GM23338 (cell line): ENCODE results near the gene PIAS1. TPM values are rescaled to one million over a fixed set of nuclear protein-coding genes. Genes with fewer than 3 reads are reported as not detected.
A peak's percentile ranks its signal among the peaks of the same experiment; 100 is the strongest.

Source experiments
- ATAC-seq: fragments of 200-7000 bp; cut with Tn5 transposase; 3 replicates; pipeline ENCODE4 v1.9.1; 2020
- DNase-seq: peaks from one replicate; pipeline ENCODE4 v3.0.0-alpha.2; 2015; ENCODE audit warnings: low spot score
- H2AFZ ChIP-seq: fragments of 200-600 bp; sonication (generic); 2 replicates; pipeline ENCODE4 v1.8.0; 2016; ENCODE audit warnings: antibody characterized with exemption, mild to moderate bottlenecking, moderate library complexity
- H3F3A ChIP-seq: fragments of 200-600 bp; sonication (generic); replicated peaks from 2 replicates; pipeline ENCODE4 v1.8.0; 2017; ENCODE audit warnings: antibody characterized with exemption, mixed run types, low read depth
- H3K27ac ChIP-seq: fragments of 200-600 bp; sonication (generic); 2 replicates; pipeline ENCODE4 v1.6.1; 2016; ENCODE audit warnings: low read depth
- H3K27me3 ChIP-seq: fragments of 200-600 bp; sonication (generic); 2 replicates; pipeline ENCODE4 v1.8.0; 2016; ENCODE audit warnings: mild to moderate bottlenecking, mixed run types, moderate library complexity; ENCODE audit not compliant: insufficient read depth
- H3K36me3 ChIP-seq: fragments of 200-600 bp; sonication (generic); 2 replicates; pipeline ENCODE4 v1.8.0; 2016; ENCODE audit warnings: mild to moderate bottlenecking; ENCODE audit not compliant: insufficient read depth
- H3K4me1 ChIP-seq: fragments of 200-600 bp; sonication (generic); 2 replicates; pipeline ENCODE4 v1.8.0; 2016; ENCODE audit warnings: mild to moderate bottlenecking, moderate library complexity; ENCODE audit not compliant: insufficient read depth
- H3K4me2 ChIP-seq: fragments of 200-600 bp; sonication (generic); 2 replicates; pipeline ENCODE4 v1.7.1; 2017; ENCODE audit warnings: mixed run types
- H3K4me3 ChIP-seq: fragments of 200-600 bp; sonication (generic); 2 replicates; pipeline ENCODE4 v1.6.1; 2016; ENCODE audit warnings: mixed run types
- H3K79me2 ChIP-seq: fragments of 200-600 bp; sonication (generic); replicated peaks from 2 replicates; pipeline ENCODE4 v1.8.0; 2017; ENCODE audit warnings: mild to moderate bottlenecking; ENCODE audit not compliant: insufficient read depth
- H3K9me2 ChIP-seq: fragments of 200-600 bp; sonication (generic); 2 replicates; pipeline ENCODE4 v1.8.0; 2017; ENCODE audit not compliant: insufficient read depth
- H4K20me1 ChIP-seq: fragments of 200-600 bp; sonication (generic); replicated peaks from 2 replicates; pipeline ENCODE4 v1.8.0; 2017; ENCODE audit warnings: mild to moderate bottlenecking; ENCODE audit not compliant: insufficient read depth
- H3K27ac Mint-ChIP-seq: 2 replicates; pipeline ENCODE4 v1.8.0; 2020; ENCODE audit warnings: inconsistent platforms, mild to moderate bottlenecking, moderate library complexity, mixed read lengths
- H3K27me3 Mint-ChIP-seq: 3 replicates; pipeline ENCODE4 v1.8.0; 2022; ENCODE audit warnings: low read depth, mild to moderate bottlenecking, moderate library complexity, mixed read lengths, inconsistent platforms; ENCODE audit not compliant: insufficient read depth, poor library complexity
- H3K36me3 Mint-ChIP-seq: 3 replicates; pipeline ENCODE4 v1.8.0; 2021; ENCODE audit warnings: low read depth, mild to moderate bottlenecking, inconsistent platforms, moderate library complexity, mixed read lengths
- H3K4me1 Mint-ChIP-seq: 3 replicates; pipeline ENCODE4 v1.8.0; 2020; ENCODE audit warnings: mild to moderate bottlenecking, inconsistent platforms, mixed read lengths
- H3K4me3 Mint-ChIP-seq: 3 replicates; pipeline ENCODE4 v1.8.0; 2021; ENCODE audit warnings: moderate library complexity, mild to moderate bottlenecking, inconsistent platforms, mixed read lengths
- H3K9me3 Mint-ChIP-seq: 3 replicates; pipeline ENCODE4 v1.8.0; 2020; ENCODE audit warnings: moderate library complexity, mild to moderate bottlenecking, inconsistent platforms, mixed read lengths
- CTCF ChIP-seq, 2 experiments: fragments of 200-600 bp in 1 of 2; sonication (generic) in 1 of 2; conservative IDR thresholded peaks; 2 replicates each; pipeline versions ENCODE4 v1.5.1 to v1.6.1; 2016 to 2017; ENCODE audit warnings: antibody characterized with exemption in 2 of 2, low read depth in 2 of 2, mild to moderate bottlenecking in 2 of 2, moderate library complexity in 1 of 2
- ETS1 ChIP-seq: IDR thresholded peaks from 2 replicates; pipeline ENCODE4 v1.6.1; 2016; ENCODE audit warnings: antibody characterized with exemption
- EZH2 ChIP-seq: fragments of 200-600 bp; sonication (generic); IDR thresholded peaks from one replicate; pipeline ENCODE4 v1.8.0; 2017; ENCODE audit warnings: antibody characterized with exemption, mild to moderate bottlenecking, low read depth; ENCODE audit not compliant: unreplicated experiment
- EZH2phosphoT487 ChIP-seq: fragments of 200-600 bp; sonication (generic); IDR thresholded peaks from one replicate; pipeline ENCODE4 v1.8.1; 2018; ENCODE audit warnings: antibody characterized with exemption; ENCODE audit not compliant: unreplicated experiment
- JUNB ChIP-seq: IDR thresholded peaks from one replicate; pipeline ENCODE4 v1.6.1; 2016; ENCODE audit warnings: antibody characterized with exemption; ENCODE audit not compliant: unreplicated experiment
- POLR2AphosphoS5 ChIP-seq: IDR thresholded peaks from 2 replicates; pipeline ENCODE4 v1.6.1; 2016; ENCODE audit warnings: antibody characterized with exemption, low read depth
- ZNF114 ChIP-seq: fragments of 250-450 bp; sonication (Bioruptor Pico); IDR thresholded peaks from 2 replicates; pipeline ENCODE4 v1.5.0; 2020; ENCODE audit warnings: mild to moderate bottlenecking, moderate library complexity
- polyA plus RNA-seq: library from polyadenylated mRNA; unstranded; fragments of >200 nt; fragmentation: Nextera tagmentation; extraction: Ambion mirVana; gene quantifications from 2 replicates; pipeline ENCODE4 v1.2.1, GENCODE V29; 2016
- total RNA-seq: library from RNA; depleted of rRNA; stranded (reverse); fragments of >200 nt; shearing (Covaris generic); gene quantifications from 2 replicates; pipeline ENCODE4 v1.2.3, GENCODE V29; 2014

Gene PIAS1
- total and polyA plus RNA-seq, 2 experiments from 2014 or later, result 30.7 to 32.1 TPM

GRCh38 chr15:68047826-68048225 lies 6.3 kb upstream of the PIAS1 start:
- Mint-ChIP-seq H3K27ac (no peak overlapping the region), H3K4me3 (no peak overlapping the region), H3K36me3 (peaks cover 2% of the 10 kb centered on the region; the same call in 1 of the 3 replicates), H3K9me3 (peaks cover 7% of the 10 kb centered on the region), H3K27me3 (peaks cover 6% of the 10 kb centered on the region), H3K4me1 (peaks cover 10% of the 10 kb centered on the region)
- Histone ChIP-seq H3F3A (no peaks in the 10 kb centered on the region), H3K36me3 (no peaks in the 10 kb centered on the region), H3K27me3 (0 out of 2 replicates have a peak, but pooled peaks cover 7% of the 10 kb centered on the region), H3K27ac (no peak overlapping the region), H3K79me2 (no peaks in the 10 kb centered on the region), H3K4me3 (no peak overlapping the region), H3K4me2 (no peak overlapping the region), H3K4me1 (peaks cover 10% of the 10 kb centered on the region), H2AFZ (no peak overlapping the region), H3K9me2 (no peaks in the 10 kb centered on the region), H4K20me1 (no peaks in the 10 kb centered on the region)
- no peak for TF ChIP-seq EZH2
- no peak for TF ChIP-seq JUNB
- TF ChIP-seq POLR2AphosphoS5, result no peak
- no peak for TF ChIP-seq CTCF (conservative IDR thresholded peaks at IDR 0.05; ENCODE audit: low read depth in 2 of 2)
- TF ChIP-seq EZH2phosphoT487, result no peak
- TF ChIP-seq ETS1, result no peak
- ATAC-seq, result no peak
- DNase-seq, result no peak

GRCh38 chr15:68051109-68051508 lies 3.0 kb upstream of the PIAS1 start:
- H3K4me3 Mint-ChIP-seq, result no peak overlapping the region
- no peak for ATAC-seq
- H3K4me1 ChIP-seq, result peaks cover 27% of the 10 kb centered on the region

More at GRCh38 chr15:68051109-68051508, 3.0 kb upstream of the PIAS1 start:
- Mint-ChIP-seq H3K27ac (no peak overlapping the region), H3K9me3 (peaks cover 3% of the 10 kb centered on the region), H3K4me1 (peaks cover 25% of the 10 kb centered on the region), H3K36me3 (peaks cover 2% of the 10 kb centered on the region; the same call in 1 of the 3 replicates), H3K27me3 (peaks cover 11% of the 10 kb centered on the region)
- Histone ChIP-seq H3K27me3 (0 out of 2 replicates have a peak, but pooled peaks cover 7% of the 10 kb centered on the region), H3F3A (no peaks in the 10 kb centered on the region), H3K9me2 (no peaks in the 10 kb centered on the region), H2AFZ (no peak overlapping the region), H3K4me3 (no peak overlapping the region), H3K4me2 (no peak overlapping the region), H3K27ac (no peak overlapping the region), H3K79me2 (peaks cover 12% of the 10 kb centered on the region), H4K20me1 (peaks cover 4% of the 10 kb centered on the region), H3K36me3 (no peaks in the 10 kb centered on the region)
- TF ChIP-seq ETS1, result no peak
- peak in 1 of 2 experiments; percentile 24; a peak in 1 of 4 replicates for TF ChIP-seq CTCF (conservative IDR thresholded peaks at IDR 0.05; ENCODE audit: low read depth in 2 of 2)
- no peak for TF ChIP-seq ZNF114 (CRISPR knock-in tag)
- no peak for DNase-seq
